Karpas-422 (cell line): ENCODE measurements around the gene ERCC5. TPM values are rescaled to one million over a fixed set of nuclear protein-coding genes. Genes with fewer than 3 reads are reported as not detected.

Experiments
- DNase-seq: peaks from one replicate; pipeline ENCODE4 v3.0.0-alpha.2; 2015
- H2AFZ ChIP-seq: fragments of 200-600 bp; sonication (generic); 2 replicates; pipeline ENCODE4 v1.6.1; 2014; ENCODE audit warnings: antibody characterized with exemption, low read length, mixed read lengths
- H3K27ac ChIP-seq: fragments of 200-600 bp; sonication (generic); 2 replicates; pipeline ENCODE4 v1.5.1; 2014; ENCODE audit warnings: mild to moderate bottlenecking, low read length, moderate library complexity
- H3K27me3 ChIP-seq: fragments of 200-600 bp; sonication (generic); 2 replicates; pipeline ENCODE4 v1.6.1; 2014; ENCODE audit warnings: low read length, mixed read lengths
- H3K36me3 ChIP-seq: fragments of 200-600 bp; sonication (generic); 2 replicates; pipeline ENCODE4 v1.6.1; 2014; ENCODE audit warnings: low read length, mixed read lengths; ENCODE audit not compliant: insufficient read depth
- H3K4me1 ChIP-seq: fragments of 200-600 bp; sonication (generic); 2 replicates; pipeline ENCODE4 v1.6.1; 2014; ENCODE audit warnings: mild to moderate bottlenecking, low read length, mixed read lengths
- H3K4me2 ChIP-seq: fragments of 200-600 bp; sonication (generic); 2 replicates; pipeline ENCODE4 v1.6.1; 2014; ENCODE audit warnings: low read length, low read depth, mild to moderate bottlenecking; ENCODE audit not compliant: poor library complexity, severe bottlenecking
- H3K4me3 ChIP-seq: fragments of 200-600 bp; sonication (generic); 2 replicates; pipeline ENCODE4 v1.5.1; 2014; ENCODE audit warnings: mild to moderate bottlenecking, antibody characterized with exemption, low read length, mixed read lengths
- H3K79me2 ChIP-seq: fragments of 200-600 bp; sonication (generic); 2 replicates; pipeline ENCODE4 v1.6.1; 2014; ENCODE audit warnings: mild to moderate bottlenecking, low read length, mixed read lengths
- H3K9ac ChIP-seq: fragments of 200-600 bp; sonication (generic); 2 replicates; pipeline ENCODE4 v1.6.0; 2014; ENCODE audit warnings: low read length
- H3K9me2 ChIP-seq: fragments of 200-600 bp; sonication (generic), shearing (Covaris generic); replicated peaks from 2 replicates; pipeline ENCODE4 v1.6.0; 2014; ENCODE audit warnings: mild to moderate bottlenecking, low read length, moderate library complexity; ENCODE audit not compliant: insufficient read depth
- H3K9me3 ChIP-seq: fragments of 300-700, 200-600 bp; sonication (generic); 2 replicates; pipeline ENCODE4 v1.6.1; 2014; ENCODE audit warnings: low read length, mixed read lengths
- H4K20me1 ChIP-seq: fragments of 200-600 bp; sonication (generic); 2 replicates; pipeline ENCODE4 v1.6.1; 2014; ENCODE audit warnings: mild to moderate bottlenecking, antibody characterized with exemption, low read length, low read depth; ENCODE audit not compliant: insufficient read depth
- total RNA-seq: library from RNA; depleted of rRNA; stranded (reverse); fragments of >200 nt; shearing (Covaris generic); gene quantifications from 2 replicates; pipeline ENCODE4 v1.2.3, GENCODE V29; 2014; ENCODE audit warnings: low replicate concordance

ERCC5 gene
- total RNA-seq, 1 experiment from 2014 or later, result 43.3 TPM

DNA sequence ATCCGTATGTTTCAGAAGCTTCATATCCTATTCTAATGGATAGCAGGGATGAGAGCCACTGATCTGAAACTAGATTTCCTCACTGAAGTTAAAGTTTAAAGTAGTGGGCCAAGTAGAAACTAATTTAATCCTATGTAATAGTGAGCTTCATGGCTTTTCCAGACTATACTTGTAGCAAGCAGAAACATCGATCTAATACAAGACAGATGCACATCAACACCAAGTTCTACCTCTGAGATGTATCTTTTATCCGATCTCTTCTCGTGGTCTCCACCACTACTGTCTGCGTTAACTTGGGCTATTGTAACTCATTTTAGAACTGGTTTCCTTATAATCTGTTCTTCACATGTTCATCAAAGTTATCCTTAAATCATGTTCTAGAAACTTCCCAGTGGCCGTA lies 3.1 kb downstream of the ERCC5 start:
- Histone ChIP-seq H3K36me3 (peaks cover 3% of the 10 kb centered on the region; the same call in 1 of the 2 replicates), H3K27me3 (no peaks in the 10 kb centered on the region), H3K9me2 (no peaks in the 10 kb centered on the region), H4K20me1 (no peaks in the 10 kb centered on the region), H3K79me2 (peaks cover 52% of the 10 kb centered on the region), H2AFZ (no peak overlapping the region), H3K27ac (no peak overlapping the region), H3K4me3 (no peak overlapping the region), H3K9me3 (no peaks in the 10 kb centered on the region), H3K4me1 (peaks cover 24% of the 10 kb centered on the region), H3K9ac (no peak overlapping the region), H3K4me2 (no peak overlapping the region)
- no peak for DNase-seq

DNA sequence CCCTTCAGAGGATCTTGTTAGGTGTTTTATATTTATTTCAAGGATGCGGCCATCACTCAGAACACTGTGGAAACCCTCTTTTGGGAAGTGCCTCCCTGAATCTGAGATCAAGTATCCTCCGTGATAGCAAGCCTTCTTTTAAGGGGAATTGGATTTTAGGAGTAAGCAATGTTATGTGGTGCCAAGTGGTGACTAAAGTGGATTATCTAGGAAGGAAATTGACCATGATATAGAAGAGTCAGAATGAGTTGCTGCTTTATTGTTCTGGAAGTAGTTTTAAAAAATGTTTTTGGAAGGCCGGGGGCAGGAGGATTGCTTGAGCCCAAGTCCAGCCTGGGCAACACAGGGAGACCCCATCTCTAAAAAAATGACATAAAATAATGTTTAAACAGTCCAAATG lies 6.7 kb downstream of the ERCC5 start:
- DNase-seq, result no peak
- H4K20me1 ChIP-seq, result no peaks in the 10 kb centered on the region

DNA sequence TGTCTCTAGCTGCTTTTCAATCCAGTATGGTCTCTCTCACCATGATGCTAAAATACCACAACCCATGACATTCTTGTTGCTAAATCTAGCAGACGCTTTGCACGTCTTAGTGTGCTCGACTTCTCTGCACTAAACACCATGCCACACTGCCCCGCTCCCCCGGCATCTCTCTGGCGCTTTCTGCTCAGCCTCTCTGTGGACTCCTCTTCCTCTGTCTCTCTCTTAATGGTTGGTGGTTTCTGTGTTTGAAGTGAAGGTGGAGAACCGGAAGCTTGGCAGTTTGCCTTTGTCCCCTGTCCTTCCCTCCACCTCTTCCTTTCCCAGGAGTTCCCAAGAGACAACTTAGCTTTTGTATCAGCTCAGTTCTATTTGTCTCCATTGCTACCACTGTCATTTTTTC lies 8.8 kb downstream of the ERCC5 start:
- H2AFZ ChIP-seq, result no peak overlapping the region
- no peaks in the 10 kb centered on the region for H4K20me1 ChIP-seq
- H3K27me3 ChIP-seq, result no peaks in the 10 kb centered on the region
- DNase-seq, result no peak
- no peaks in the 10 kb centered on the region for H3K9me2 ChIP-seq
- H3K4me1 ChIP-seq, result no peaks in the 10 kb centered on the region
- no peaks in the 10 kb centered on the region for H3K9me3 ChIP-seq
- H3K27ac ChIP-seq, result no peak overlapping the region
- no peak overlapping the region for H3K4me3 ChIP-seq
- no peak overlapping the region for H3K9ac ChIP-seq
- H3K4me2 ChIP-seq, result no peak overlapping the region
- peaks cover 15% of the 10 kb centered on the region; the same call in 1 of the 2 replicates for H3K79me2 ChIP-seq
- H3K36me3 ChIP-seq, result peaks cover 31% of the 10 kb centered on the region; the same call in 1 of the 2 replicates

More for the DNA sequence above, 6.7 kb downstream of the ERCC5 start:
- no peak overlapping the region for H3K27ac ChIP-seq
- H3K4me3 ChIP-seq, result no peak overlapping the region
- H3K4me2 ChIP-seq, result no peak overlapping the region
- no peaks in the 10 kb centered on the region for H3K27me3 ChIP-seq
- no peak overlapping the region for H2AFZ ChIP-seq
- H3K4me1 ChIP-seq, result peaks cover 8% of the 10 kb centered on the region
- H3K79me2 ChIP-seq, result peaks cover 36% of the 10 kb centered on the region
- no peak overlapping the region for H3K9ac ChIP-seq
- H3K36me3 ChIP-seq, result peaks cover 16% of the 10 kb centered on the region; the same call in 1 of the 2 replicates
- no peaks in the 10 kb centered on the region for H3K9me2 ChIP-seq
- no peaks in the 10 kb centered on the region for H3K9me3 ChIP-seq

DNA sequence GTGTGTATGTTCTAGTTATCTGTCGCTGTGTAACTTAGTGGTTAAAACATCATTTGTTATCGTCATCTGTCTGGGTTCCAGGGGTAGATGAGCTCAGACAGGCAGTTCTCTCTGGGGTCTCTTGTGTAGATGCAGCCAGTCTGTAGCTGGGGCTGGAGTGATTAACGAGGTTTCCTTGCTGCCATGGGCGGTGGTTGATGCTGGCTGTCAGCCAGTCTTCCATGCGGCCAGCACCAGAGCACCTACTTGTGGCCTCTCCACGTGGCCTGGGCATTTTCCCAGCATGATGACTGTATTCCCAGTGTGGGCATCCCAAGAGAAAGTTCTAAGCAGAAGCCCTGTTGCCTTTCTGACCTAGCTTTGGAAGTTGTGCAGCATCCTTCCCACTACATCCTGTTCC lies 10.7 kb downstream of the ERCC5 start:
- no peaks in the 10 kb centered on the region for H4K20me1 ChIP-seq

DNA sequence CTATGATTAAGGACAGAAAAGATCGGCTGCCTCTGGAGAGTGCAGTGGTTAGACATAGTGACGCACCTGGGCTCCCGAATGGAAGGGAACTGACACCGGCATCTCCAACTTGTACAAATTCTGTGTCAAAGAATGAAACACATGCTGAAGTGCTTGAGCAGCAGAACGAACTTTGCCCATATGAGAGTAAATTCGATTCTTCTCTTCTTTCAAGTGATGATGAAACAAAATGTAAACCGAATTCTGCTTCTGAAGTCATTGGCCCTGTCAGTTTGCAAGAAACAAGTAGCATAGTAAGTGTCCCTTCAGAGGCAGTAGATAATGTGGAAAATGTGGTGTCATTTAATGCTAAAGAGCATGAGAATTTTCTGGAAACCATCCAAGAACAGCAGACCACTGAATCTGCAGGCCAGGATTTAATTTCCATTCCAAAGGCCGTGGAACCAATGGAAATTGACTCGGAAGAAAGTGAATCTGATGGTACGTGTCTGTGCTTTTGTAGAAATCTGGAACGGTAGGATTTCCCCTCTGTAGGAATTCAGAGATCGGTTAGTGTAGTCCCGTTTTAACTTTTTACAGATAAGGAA lies 16.9 kb downstream of the ERCC5 start:
- H3K27me3 ChIP-seq, result no peaks in the 10 kb centered on the region
- H3K36me3 ChIP-seq, result peaks cover 60% of the 10 kb centered on the region; the same call in 1 of the 2 replicates
- H3K4me3 ChIP-seq, result no peak overlapping the region
- H3K9ac ChIP-seq, result no peak overlapping the region
- no peak overlapping the region for H2AFZ ChIP-seq
- H3K9me2 ChIP-seq, result no peaks in the 10 kb centered on the region
- no peak for DNase-seq
- H3K4me2 ChIP-seq, result no peak overlapping the region
- peaks cover 5% of the 10 kb centered on the region; the same call in 1 of the 2 replicates for H3K79me2 ChIP-seq
- H4K20me1 ChIP-seq, result no peaks in the 10 kb centered on the region
- no peak overlapping the region for H3K27ac ChIP-seq
- no peaks in the 10 kb centered on the region for H3K9me3 ChIP-seq
- H3K4me1 ChIP-seq, result no peaks in the 10 kb centered on the region

More for the DNA sequence above, 10.7 kb downstream of the ERCC5 start:
- H3K27ac ChIP-seq, result no peak overlapping the region
- no peaks in the 10 kb centered on the region for H3K4me1 ChIP-seq
- no peaks in the 10 kb centered on the region for H3K9me3 ChIP-seq
- no peak overlapping the region for H2AFZ ChIP-seq
- no peak for DNase-seq
- H3K27me3 ChIP-seq, result no peaks in the 10 kb centered on the region
- peaks cover 44% of the 10 kb centered on the region; the same call in 1 of the 2 replicates for H3K36me3 ChIP-seq
- no peak overlapping the region for H3K4me2 ChIP-seq
- H3K9me2 ChIP-seq, result no peaks in the 10 kb centered on the region
- H3K79me2 ChIP-seq, result peaks cover 6% of the 10 kb centered on the region; the same call in 1 of the 2 replicates
- H3K4me3 ChIP-seq, result no peak overlapping the region
- H3K9ac ChIP-seq, result no peak overlapping the region

DNA sequence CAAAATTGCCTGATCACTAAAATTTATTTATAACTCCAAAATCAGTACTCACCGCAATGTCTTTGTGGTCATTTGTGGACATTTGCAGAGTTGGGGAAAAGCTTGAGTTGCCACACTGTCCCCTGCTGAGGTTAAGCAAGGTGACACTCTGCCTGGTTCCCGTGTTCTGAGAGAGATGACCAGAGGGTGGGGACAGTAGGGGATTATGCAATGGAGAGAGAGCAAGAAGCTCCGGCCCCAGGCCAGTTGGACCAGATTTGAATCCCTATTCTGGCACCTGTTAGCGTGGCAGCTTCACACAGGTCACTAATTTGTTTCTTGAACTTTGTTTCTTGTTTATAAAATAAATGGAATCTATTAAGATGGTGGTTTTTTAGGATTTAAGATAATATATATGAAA lies 17.8 kb downstream of the ERCC5 start:
- H3K79me2 ChIP-seq, result peaks cover 5% of the 10 kb centered on the region; the same call in 1 of the 2 replicates

DNA sequence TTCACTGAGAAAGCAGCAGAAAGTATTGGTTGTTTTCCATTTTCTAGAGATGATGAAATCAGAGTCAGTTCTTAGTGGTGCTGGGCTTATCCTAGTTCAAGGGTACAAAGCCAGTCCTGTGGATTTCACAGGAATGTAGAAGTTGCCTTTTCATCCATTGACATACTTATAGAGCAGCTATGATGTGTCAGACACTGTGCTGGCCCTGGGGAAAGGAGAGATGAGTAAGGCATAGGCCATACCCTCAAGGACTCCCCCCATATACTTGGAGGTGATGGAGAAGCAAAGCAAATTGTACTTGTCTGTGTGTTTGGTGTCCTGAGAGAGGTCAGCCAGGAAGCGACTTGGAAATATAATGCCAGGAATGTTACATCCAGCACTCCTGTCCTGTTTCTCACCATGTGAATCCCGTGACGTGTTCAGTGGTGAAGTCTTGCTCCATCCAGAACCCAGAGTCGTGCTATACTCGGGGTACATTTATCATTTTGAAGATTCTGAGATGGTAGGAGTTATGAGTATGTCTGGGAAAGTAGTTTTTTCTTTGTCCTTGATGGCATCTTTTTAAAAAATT lies 22.6 kb downstream of the ERCC5 start:
- H3K9ac ChIP-seq, result no peak overlapping the region
- no peak for DNase-seq
- no peaks in the 10 kb centered on the region for H3K9me3 ChIP-seq
- H3K36me3 ChIP-seq, result peaks cover 37% of the 10 kb centered on the region
- no peaks in the 10 kb centered on the region for H3K9me2 ChIP-seq
- peaks cover 4% of the 10 kb centered on the region; the same call in 1 of the 2 replicates for H4K20me1 ChIP-seq
- H3K4me1 ChIP-seq, result no peaks in the 10 kb centered on the region
- H3K4me3 ChIP-seq, result no peak overlapping the region
- no peak overlapping the region for H3K27ac ChIP-seq
- peaks cover 7% of the 10 kb centered on the region; the same call in 1 of the 2 replicates for H3K79me2 ChIP-seq
- no peak overlapping the region for H3K4me2 ChIP-seq
- H3K27me3 ChIP-seq, result no peaks in the 10 kb centered on the region
- no peak overlapping the region for H2AFZ ChIP-seq

More for the DNA sequence above, 17.8 kb downstream of the ERCC5 start:
- no peak overlapping the region for H3K9ac ChIP-seq
- no peaks in the 10 kb centered on the region for H3K9me2 ChIP-seq
- H3K27me3 ChIP-seq, result no peaks in the 10 kb centered on the region
- H2AFZ ChIP-seq, result no peak overlapping the region
- no peak overlapping the region for H3K4me2 ChIP-seq
- no peak overlapping the region for H3K27ac ChIP-seq
- H3K4me3 ChIP-seq, result no peak overlapping the region
- H4K20me1 ChIP-seq, result no peaks in the 10 kb centered on the region
- no peak for DNase-seq
- no peaks in the 10 kb centered on the region for H3K4me1 ChIP-seq
- H3K36me3 ChIP-seq, result peaks cover 55% of the 10 kb centered on the region
- H3K9me3 ChIP-seq, result no peaks in the 10 kb centered on the region

DNA sequence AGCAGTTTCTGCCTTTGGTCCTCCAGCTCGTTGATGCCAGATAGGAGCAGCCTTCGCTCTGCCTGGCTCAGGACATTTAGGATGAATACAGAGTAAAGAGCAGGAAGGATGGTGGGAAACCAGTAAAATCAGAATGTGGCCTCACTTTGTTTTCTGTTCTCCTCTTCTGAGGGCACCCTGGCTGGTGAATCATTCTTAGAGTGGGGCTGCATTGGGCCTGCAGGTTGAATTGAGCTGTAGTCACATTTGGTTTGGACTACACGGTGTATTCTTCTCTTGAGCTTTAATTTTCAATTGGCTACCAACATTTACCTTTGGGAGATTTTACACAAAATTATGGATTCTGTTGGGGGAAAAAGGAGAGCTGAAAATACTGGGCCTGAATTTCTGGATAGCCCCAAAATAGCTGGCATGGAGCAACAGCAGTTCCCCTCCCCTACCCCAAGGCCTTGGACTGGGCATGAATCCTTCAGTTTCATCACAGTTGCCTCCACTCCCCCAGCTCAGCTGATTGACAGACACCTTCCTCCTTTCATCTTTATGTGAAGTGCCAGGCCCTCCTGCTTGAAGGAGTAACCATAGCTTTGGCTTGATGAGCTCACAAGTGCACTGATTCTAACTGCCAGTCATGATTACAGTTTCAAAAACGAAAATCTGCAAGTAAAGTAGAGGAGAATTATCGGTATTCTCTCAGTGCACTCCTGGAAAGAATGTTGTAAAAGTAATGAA lies 24.3 kb downstream of the ERCC5 start:
- Histone ChIP-seq H3K79me2 (peaks cover 5% of the 10 kb centered on the region; the same call in 1 of the 2 replicates), H3K36me3 (peaks cover 43% of the 10 kb centered on the region), H3K4me1 (no peaks in the 10 kb centered on the region), H3K9ac (no peak overlapping the region), H3K9me3 (no peaks in the 10 kb centered on the region), H4K20me1 (peaks cover 4% of the 10 kb centered on the region; the same call in 1 of the 2 replicates), H3K4me2 (no peak overlapping the region), H3K27me3 (no peaks in the 10 kb centered on the region), H3K4me3 (no peak overlapping the region), H2AFZ (no peak overlapping the region), H3K27ac (no peak overlapping the region), H3K9me2 (no peaks in the 10 kb centered on the region)
- DNase-seq, result no peak
